SK-N-SH (cell line): Measurements from ENCODE around the gene MZF1. TPM values are rescaled to one million over a fixed set of nuclear protein-coding genes. Genes with fewer than 3 reads are reported as not detected.

ENCODE experiments used
- CTCF ChIA-PET: fragments of 300-600, 350-600 bp; formaldehyde crosslinking; extraction: SDS; loops from one replicate; lab custom pipeline; 2021; lab: Yijun Ruan, JAX
- POLR2A ChIA-PET: fragments of 350-600 bp; sonication (Branson Sonifier 250); formaldehyde crosslinking; extraction: SDS; loops from one replicate; lab custom pipeline; 2020; ENCODE audit warnings: antibody characterized with exemption, inconsistent platforms; lab: Yijun Ruan, JAX
- DNase-seq: peaks from one replicate; pipeline ENCODE4 v3.0.0; 2012
- H2AFZ ChIP-seq: fragments of 200-600 bp; sonication (generic); 2 replicates; pipeline ENCODE4 v1.8.1; 2016; ENCODE audit warnings: antibody characterized with exemption, mild to moderate bottlenecking, low read depth
- H3F3A ChIP-seq: fragments of 200-600 bp; sonication (generic); replicated peaks from 2 replicates; pipeline ENCODE3; 2016; ENCODE audit warnings: antibody characterized with exemption, mild to moderate bottlenecking; ENCODE audit not compliant: insufficient read depth
- H3K27ac ChIP-seq, 2 experiments: fragments of 200-500 bp in 1 of 2; fragments of 200-600 bp in 1 of 2; sonication (Bioruptor generic) in 1 of 2; sonication (generic), shearing (Covaris generic) in 1 of 2; 2 replicates each; pipeline versions ENCODE4 v1.5.1 to v1.6.1; 2014 to 2016; ENCODE audit warnings: low read depth in 2 of 2, inconsistent platforms in 1 of 2, low read length in 1 of 2, mild to moderate bottlenecking in 1 of 2, mixed read lengths in 1 of 2
- H3K27me3 ChIP-seq: fragments of 200-600 bp; sonication (generic), shearing (Covaris generic); 2 replicates; pipeline ENCODE4 v1.6.1; 2016; ENCODE audit warnings: mixed run types; ENCODE audit not compliant: insufficient read depth
- H3K36me3 ChIP-seq, 2 experiments: fragments of 200-500 bp in 1 of 2; fragments of 200-600 bp in 1 of 2; sonication (Bioruptor generic) in 1 of 2; sonication (generic) in 1 of 2; replicated peaks in 1 of 2; 2 replicates each; pipeline versions ENCODE3 to v1.5.1; 2014 to 2016; ENCODE audit warnings: low read length in 1 of 2, mild to moderate bottlenecking in 1 of 2; ENCODE audit not compliant: insufficient read depth in 2 of 2, control insufficient read depth in 1 of 2
- H3K4me1 ChIP-seq, 2 experiments: fragments of 200-500 bp in 1 of 2; fragments of 200-600 bp in 1 of 2; sonication (Bioruptor generic) in 1 of 2; sonication (generic), shearing (Covaris generic) in 1 of 2; 2 replicates each; pipeline versions ENCODE4 v1.5.1 to v1.6.1; 2014 to 2016; ENCODE audit warnings: low read depth in 1 of 2, low read length in 1 of 2, mixed run types in 1 of 2; ENCODE audit not compliant: insufficient read depth in 2 of 2, control insufficient read depth in 1 of 2
- H3K4me2 ChIP-seq: fragments of 200-600 bp; sonication (generic), shearing (Covaris generic); 2 replicates; pipeline ENCODE4 v1.6.1; 2017; ENCODE audit warnings: mixed run types
- H3K4me3 ChIP-seq, 2 experiments: fragments of 200-500 bp in 1 of 2; fragments of 200-600 bp in 1 of 2; sonication (Bioruptor generic) in 1 of 2; sonication (generic), shearing (Covaris generic) in 1 of 2; 2 replicates each; pipeline versions ENCODE4 v1.5.1 to v1.8.1; 2014 to 2016; ENCODE audit warnings: low read depth in 2 of 2, inconsistent platforms in 1 of 2, low read length in 1 of 2, mild to moderate bottlenecking in 1 of 2, mixed read lengths in 1 of 2, moderate library complexity in 1 of 2
- H3K79me2 ChIP-seq: fragments of 200-600 bp; sonication (generic); 2 replicates; pipeline ENCODE4 v1.8.1; 2017; ENCODE audit warnings: mild to moderate bottlenecking; ENCODE audit not compliant: insufficient read depth
- H3K9ac ChIP-seq: fragments of 200-600 bp; sonication (generic); 2 replicates; pipeline ENCODE4 v1.6.1; 2017; ENCODE audit warnings: mixed run types
- H3K9me2 ChIP-seq: fragments of 200-600 bp; sonication (generic); 2 replicates; pipeline ENCODE4 v1.6.1; 2017; ENCODE audit warnings: mixed run types
- H3K9me3 ChIP-seq: fragments of 200-600 bp; sonication (generic); 2 replicates; pipeline ENCODE4 v1.6.1; 2017; ENCODE audit warnings: mixed run types, mild to moderate bottlenecking, moderate library complexity
- H4K20me1 ChIP-seq: fragments of 200-600 bp; sonication (generic); 2 replicates; pipeline ENCODE4 v1.6.1; 2017; ENCODE audit warnings: mild to moderate bottlenecking, mixed run types; ENCODE audit not compliant: insufficient read depth
- ELF1 ChIP-seq: IDR thresholded peaks from 2 replicates; pipeline ENCODE4 v1.4.0; 2012
- EP300 ChIP-seq, 2 experiments: IDR thresholded peaks; 2 replicates each; pipeline versions ENCODE4 v1.4.0 to v1.6.1; 2012; ENCODE audit warnings: borderline replicate concordance in 1 of 2, low read depth in 1 of 2, low read length in 1 of 2
- EZH2phosphoT487 ChIP-seq: fragments of 200-600 bp; sonication (generic); IDR thresholded peaks from 2 replicates; pipeline ENCODE4 v1.6.1; 2017; ENCODE audit warnings: low read depth, mixed run types, mild to moderate bottlenecking, antibody characterized with exemption, moderate library complexity, borderline replicate concordance
- FOSL2 ChIP-seq: IDR thresholded peaks from 2 replicates; pipeline ENCODE4 v1.4.0; 2012; ENCODE audit warnings: low read depth, mild to moderate bottlenecking, moderate library complexity, borderline replicate concordance
- FOXM1 ChIP-seq: IDR thresholded peaks from 2 replicates; pipeline ENCODE4 v1.4.0; 2012; ENCODE audit warnings: low read depth, mild to moderate bottlenecking
- GABPA ChIP-seq: IDR thresholded peaks from 2 replicates; pipeline ENCODE4 v1.4.0; 2012; ENCODE audit warnings: low read depth, mild to moderate bottlenecking
- GATA2 ChIP-seq: sonication (generic); formaldehyde crosslinking; IDR thresholded peaks from 2 replicates; pipeline ENCODE4 v1.5.0; 2020; ENCODE audit warnings: mild to moderate bottlenecking, missing genetic modification reagents
- JUND ChIP-seq: IDR thresholded peaks from 2 replicates; pipeline ENCODE4 v1.4.0; 2012
- MAX ChIP-seq: IDR thresholded peaks from 2 replicates; pipeline ENCODE4 v1.4.0; 2012; ENCODE audit warnings: low read depth
- MXI1 ChIP-seq: IDR thresholded peaks from 2 replicates; pipeline ENCODE4 v1.6.1; 2012; ENCODE audit warnings: mild to moderate bottlenecking, low read depth, low read length, improper control_type of control experiment
- NRF1 ChIP-seq: IDR thresholded peaks from 2 replicates; pipeline ENCODE4 v1.6.1; 2012; ENCODE audit warnings: low read depth, mild to moderate bottlenecking, low read length
- RAD21 ChIP-seq: IDR thresholded peaks from 2 replicates; pipeline ENCODE4 v1.6.1; 2012; ENCODE audit warnings: mild to moderate bottlenecking, low read length
- RCOR1 ChIP-seq: fragments of 150-350 bp; IDR thresholded peaks from 2 replicates; pipeline ENCODE4 v1.6.1; 2017; ENCODE audit warnings: antibody characterized with exemption, low read length
- SMC3 ChIP-seq: IDR thresholded peaks from 2 replicates; pipeline ENCODE4 v1.6.1; 2012; ENCODE audit warnings: low read depth, low read length, improper control_type of control experiment
- TEAD4 ChIP-seq: IDR thresholded peaks from 2 replicates; pipeline ENCODE4 v1.4.0; 2012; ENCODE audit warnings: mild to moderate bottlenecking, borderline replicate concordance; ENCODE audit not compliant: insufficient read depth
- WGBS: methylation state at CpG from one replicate; pipeline ENCODE4 v1.1.6; 2017; ENCODE audit warnings: low lambda C conversion rate; 5-methylcytosine and 5-hydroxymethylcytosine counted together
- polyA plus RNA-seq, 3 experiments: library from polyadenylated mRNA; depleted of rRNA; stranded (reverse); fragments of >200 nt; gene quantifications; 2 replicates each; pipeline ENCODE4 v1.2.3, GENCODE V29; 2012
- TF ChIP-seq, protein P1 (sequence below): IDR thresholded peaks from 2 replicates; pipeline ENCODE4; 2012
- TF ChIP-seq, protein P2 (sequence below): IDR thresholded peaks from 2 replicates; pipeline ENCODE4 v1.4.0; 2012; ENCODE audit warnings: low read depth, borderline replicate concordance
- TF ChIP-seq, protein P3 (sequence below): IDR thresholded peaks from 2 replicates; pipeline ENCODE4 v1.6.1; 2012; ENCODE audit warnings: mild to moderate bottlenecking, low read depth, low read length, moderate library complexity

The MZF1 gene
- polyA plus RNA-seq, 1 of the 3 experiments (the other 2 are of a cell fraction): 31.8 TPM

DNA sequence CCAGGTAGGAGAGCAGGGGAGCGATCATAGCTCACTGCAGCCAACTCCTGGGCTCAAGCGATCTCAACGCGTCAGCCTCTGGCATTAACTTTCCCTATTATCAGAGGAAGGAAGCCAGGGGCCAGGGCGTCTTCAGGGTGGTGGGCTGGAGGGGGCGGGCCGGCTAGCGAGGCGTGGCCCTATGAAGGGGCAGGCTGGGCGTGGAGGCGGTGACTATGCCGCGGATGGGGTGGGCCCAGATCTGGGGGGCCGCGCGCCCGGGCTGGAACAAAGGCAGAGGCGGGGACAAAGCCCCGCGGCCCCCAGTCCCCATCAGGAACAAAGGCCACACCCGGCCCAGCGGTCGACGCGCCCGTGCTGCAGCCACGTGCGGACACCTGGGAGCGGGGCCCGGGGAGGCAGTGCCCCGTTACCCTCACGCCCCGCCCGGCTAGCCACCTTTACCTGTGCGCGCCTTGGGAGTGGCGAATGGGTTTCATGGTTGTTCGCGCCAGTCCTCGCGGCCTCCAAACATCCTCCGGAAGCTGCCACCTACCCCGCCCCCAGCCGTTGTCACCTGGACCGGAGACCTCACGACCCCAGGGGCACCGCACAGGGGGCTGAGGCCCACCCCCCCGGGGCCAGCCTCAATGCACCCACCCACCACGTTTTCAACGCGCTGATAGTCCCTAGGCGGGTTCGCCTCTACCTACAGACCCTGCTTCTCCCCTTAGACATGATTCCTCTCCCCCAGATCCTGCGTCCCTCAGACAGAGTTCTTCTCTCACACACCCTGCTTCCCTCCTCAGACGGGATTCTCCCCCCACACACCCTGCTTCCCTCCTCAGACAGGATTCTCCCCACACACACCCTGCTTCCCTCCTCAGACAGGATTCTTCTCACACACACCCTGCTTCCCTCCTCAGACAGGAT lies 34.6 kb downstream of the MZF1 start:
- 65% methylated on average over 27 of the region's 55 CpGs for WGBS
- H3K79me2 ChIP-seq: no peaks in the 10 kb centered on the region
- no peaks in the 10 kb centered on the region for H3K36me3 ChIP-seq
- H3K4me2 ChIP-seq: no peak overlapping the region
- H3K27me3 ChIP-seq: no peaks in the 10 kb centered on the region; the same call in 1 of the 2 replicates
- peaks cover 6% of the 10 kb centered on the region for H3F3A ChIP-seq
- TF ChIP-seq RCOR1 (no peak), TEAD4 (no peak), RAD21 (no peak), NRF1 (no peak), GATA2 (CRISPR knock-in tag) (no peak), SMC3 (no peak), EP300 (IDR thresholded peaks at IDR 0.05; ENCODE audit: borderline replicate concordance in 1 of 2, low read depth in 1 of 2, low read length in 1 of 2) (no peak), FOSL2 (no peak), JUND (no peak), FOXM1 (no peak), ELF1 (no peak), MXI1 (no peak), EZH2phosphoT487 (no peak), MAX (no peak), GABPA (no peak)
- TF ChIP-seq, protein P1, sequence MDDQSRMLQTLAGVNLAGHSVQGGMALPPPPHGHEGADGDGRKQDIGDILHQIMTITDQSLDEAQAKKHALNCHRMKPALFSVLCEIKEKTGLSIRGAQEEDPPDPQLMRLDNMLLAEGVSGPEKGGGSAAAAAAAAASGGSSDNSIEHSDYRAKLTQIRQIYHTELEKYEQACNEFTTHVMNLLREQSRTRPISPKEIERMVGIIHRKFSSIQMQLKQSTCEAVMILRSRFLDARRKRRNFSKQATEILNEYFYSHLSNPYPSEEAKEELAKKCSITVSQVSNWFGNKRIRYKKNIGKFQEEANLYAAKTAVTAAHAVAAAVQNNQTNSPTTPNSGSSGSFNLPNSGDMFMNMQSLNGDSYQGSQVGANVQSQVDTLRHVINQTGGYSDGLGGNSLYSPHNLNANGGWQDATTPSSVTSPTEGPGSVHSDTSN: no peak
- TF ChIP-seq, protein P2, sequence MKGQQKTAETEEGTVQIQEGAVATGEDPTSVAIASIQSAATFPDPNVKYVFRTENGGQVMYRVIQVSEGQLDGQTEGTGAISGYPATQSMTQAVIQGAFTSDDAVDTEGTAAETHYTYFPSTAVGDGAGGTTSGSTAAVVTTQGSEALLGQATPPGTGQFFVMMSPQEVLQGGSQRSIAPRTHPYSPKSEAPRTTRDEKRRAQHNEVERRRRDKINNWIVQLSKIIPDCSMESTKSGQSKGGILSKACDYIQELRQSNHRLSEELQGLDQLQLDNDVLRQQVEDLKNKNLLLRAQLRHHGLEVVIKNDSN: no peak
- TF ChIP-seq, protein P3, sequence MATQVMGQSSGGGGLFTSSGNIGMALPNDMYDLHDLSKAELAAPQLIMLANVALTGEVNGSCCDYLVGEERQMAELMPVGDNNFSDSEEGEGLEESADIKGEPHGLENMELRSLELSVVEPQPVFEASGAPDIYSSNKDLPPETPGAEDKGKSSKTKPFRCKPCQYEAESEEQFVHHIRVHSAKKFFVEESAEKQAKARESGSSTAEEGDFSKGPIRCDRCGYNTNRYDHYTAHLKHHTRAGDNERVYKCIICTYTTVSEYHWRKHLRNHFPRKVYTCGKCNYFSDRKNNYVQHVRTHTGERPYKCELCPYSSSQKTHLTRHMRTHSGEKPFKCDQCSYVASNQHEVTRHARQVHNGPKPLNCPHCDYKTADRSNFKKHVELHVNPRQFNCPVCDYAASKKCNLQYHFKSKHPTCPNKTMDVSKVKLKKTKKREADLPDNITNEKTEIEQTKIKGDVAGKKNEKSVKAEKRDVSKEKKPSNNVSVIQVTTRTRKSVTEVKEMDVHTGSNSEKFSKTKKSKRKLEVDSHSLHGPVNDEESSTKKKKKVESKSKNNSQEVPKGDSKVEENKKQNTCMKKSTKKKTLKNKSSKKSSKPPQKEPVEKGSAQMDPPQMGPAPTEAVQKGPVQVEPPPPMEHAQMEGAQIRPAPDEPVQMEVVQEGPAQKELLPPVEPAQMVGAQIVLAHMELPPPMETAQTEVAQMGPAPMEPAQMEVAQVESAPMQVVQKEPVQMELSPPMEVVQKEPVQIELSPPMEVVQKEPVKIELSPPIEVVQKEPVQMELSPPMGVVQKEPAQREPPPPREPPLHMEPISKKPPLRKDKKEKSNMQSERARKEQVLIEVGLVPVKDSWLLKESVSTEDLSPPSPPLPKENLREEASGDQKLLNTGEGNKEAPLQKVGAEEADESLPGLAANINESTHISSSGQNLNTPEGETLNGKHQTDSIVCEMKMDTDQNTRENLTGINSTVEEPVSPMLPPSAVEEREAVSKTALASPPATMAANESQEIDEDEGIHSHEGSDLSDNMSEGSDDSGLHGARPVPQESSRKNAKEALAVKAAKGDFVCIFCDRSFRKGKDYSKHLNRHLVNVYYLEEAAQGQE: no peak
- H4K20me1 ChIP-seq: no peaks in the 10 kb centered on the region
- H3K9me2 ChIP-seq: no peaks in the 10 kb centered on the region
- H3K9ac ChIP-seq: no peak overlapping the region
- no peak for DNase-seq
- H2AFZ ChIP-seq: no peak overlapping the region
- no peak overlapping the region for H3K4me3 ChIP-seq
- H3K27ac ChIP-seq: no peak overlapping the region
- CTCF ChIA-PET: no interaction called here
- POLR2A ChIA-PET: no interaction called here
- H3K4me1 ChIP-seq: no peaks in the 10 kb centered on the region
- no peaks in the 10 kb centered on the region for H3K9me3 ChIP-seq
